Fibroblast of peridontal ligament (primary cell): ENCODE measurements around the gene BBOX1.
"Not testable (repeated sequence)": the region's sequence is repeated elsewhere in the genome, so short reads cannot be mapped to it uniquely, and the experiment has no call there.

Experiments
- DNase-seq: peaks from one replicate; pipeline ENCODE4 v3.0.0-alpha.2; 2010; ENCODE audit errors: extremely low read depth

BBOX1 gene

GRCh38 chr11:27124514-27125264 lies 84.1 kb downstream of the BBOX1 start:
- peak; percentile 67 for DNase-seq

- no peak for DNase-seq
Measured at GRCh38 chr11:27129686-27130085, 89.1 kb downstream of the BBOX1 start.

GRCh38 chr11:27130806-27131205 lies 90.2 kb downstream of the BBOX1 start:
- no peak for DNase-seq

- not testable (repeated sequence) for DNase-seq
Measured at GRCh38 chr11:27135924-27136329, 95.3 kb downstream of the BBOX1 start.

DNA sequence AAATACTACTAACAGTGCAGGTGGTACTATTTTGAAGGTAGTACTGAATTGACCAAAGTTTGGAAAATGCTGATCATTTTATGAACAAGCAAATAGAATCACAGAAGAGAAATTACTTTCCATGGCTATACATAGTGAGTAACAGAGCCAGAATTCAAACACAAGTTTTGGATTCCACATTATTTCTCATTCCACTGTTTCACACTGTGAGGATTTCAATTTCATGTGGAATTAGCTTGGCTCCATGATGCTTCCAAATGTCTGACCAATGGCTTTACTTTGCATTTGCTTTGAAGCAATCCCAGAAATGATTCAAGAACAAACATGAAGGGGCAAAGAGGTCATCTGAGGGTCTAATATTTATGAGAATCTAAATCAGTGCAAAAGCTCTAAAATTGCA lies 98.1 kb downstream of the BBOX1 start:
- no peak for DNase-seq

DNA sequence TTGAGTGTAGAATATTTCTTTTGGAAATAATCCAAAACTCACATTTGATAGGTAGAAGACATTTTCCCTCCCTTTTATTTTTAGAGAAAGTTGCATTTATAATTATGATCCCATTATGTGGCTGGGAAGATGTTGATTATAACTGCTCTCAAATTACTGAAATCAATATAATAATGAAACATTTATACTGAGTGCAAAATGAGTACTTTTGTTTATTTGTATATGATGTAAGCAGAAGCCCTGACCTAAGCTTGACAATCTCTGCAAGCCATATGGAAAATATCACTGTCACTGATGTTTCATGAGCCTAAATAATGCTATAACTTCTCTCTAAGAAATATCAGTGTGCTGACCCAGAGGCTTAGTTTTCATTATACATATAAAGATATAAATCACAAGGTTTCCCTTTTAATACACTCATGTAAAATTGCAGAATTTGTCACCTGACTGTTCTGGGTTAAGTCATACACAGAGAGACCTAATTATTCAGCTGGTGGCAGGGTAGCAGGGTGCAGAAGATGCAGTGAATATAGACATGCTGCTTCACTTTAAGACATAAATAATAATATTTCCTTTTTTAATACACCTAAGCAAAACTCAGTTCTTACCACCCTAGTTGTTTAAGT lies 99.2 kb downstream of the BBOX1 start:
- peak; percentile 27 for DNase-seq

GRCh38 chr11:27141576-27141975 lies 101.0 kb downstream of the BBOX1 start:
- DNase-seq: no peak

DNA sequence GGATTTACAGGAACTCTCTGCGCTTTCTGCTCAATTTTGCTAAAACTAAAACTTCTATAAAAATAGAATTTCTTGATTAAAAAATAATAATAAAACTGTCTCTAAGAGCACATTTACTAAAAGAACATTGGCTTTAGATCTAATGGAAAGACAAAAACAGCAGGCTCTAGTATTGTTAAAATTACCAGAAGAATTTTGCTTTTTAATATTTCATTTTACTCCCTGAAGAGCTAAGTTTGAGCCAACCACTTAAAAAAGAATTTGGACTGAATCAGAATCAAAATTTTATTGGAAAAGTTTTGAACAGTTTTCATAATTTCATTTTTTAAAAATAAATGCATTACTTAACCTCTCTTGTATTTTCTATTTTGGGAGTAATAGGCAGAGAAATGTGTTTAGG lies 107.3 kb downstream of the BBOX1 start:
- no peak for DNase-seq

DNA sequence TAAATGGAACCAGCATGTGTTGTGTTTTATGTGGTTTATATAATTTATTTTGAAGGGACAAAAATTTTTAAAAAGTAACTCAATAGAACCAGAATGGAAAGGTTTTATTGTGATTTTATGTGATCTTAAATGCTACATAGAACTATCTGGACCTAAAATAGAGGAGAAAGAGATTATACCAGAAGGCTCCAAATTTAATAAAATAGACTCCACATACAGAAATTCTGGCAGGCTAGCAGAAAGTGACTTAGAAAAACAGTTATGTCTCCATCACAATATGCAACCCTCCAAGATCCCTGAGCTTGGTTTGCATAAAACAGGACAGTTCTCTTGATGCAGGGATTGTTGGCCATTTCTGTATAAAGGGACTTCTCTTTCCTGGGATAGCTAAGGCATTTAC lies 107.9 kb downstream of the BBOX1 start:
- no peak for DNase-seq

DNA sequence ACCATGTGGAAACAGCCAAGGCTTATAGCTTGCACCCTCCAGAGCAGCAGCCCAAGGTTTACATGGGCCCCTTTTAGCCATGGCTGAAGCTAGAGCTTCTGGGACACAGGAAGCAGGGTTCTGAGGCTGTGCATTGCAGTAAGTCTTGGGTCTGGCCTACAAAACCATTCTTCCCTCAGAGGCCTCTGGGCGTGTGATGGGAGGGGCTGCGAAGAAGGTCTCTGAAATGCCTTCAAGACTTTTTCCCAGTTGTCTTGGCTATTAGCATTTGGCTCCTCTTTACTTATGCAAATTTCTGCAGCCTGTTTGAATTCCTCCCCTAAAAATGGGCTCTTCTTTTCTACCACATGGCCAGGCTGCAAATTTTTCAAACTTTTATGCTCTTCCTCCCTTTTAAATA lies 109.5 kb downstream of the BBOX1 start:
- DNase-seq: no peak

- DNase-seq: no peak
Measured at GRCh38 chr11:27153136-27153535, 112.5 kb downstream of the BBOX1 start.

DNA sequence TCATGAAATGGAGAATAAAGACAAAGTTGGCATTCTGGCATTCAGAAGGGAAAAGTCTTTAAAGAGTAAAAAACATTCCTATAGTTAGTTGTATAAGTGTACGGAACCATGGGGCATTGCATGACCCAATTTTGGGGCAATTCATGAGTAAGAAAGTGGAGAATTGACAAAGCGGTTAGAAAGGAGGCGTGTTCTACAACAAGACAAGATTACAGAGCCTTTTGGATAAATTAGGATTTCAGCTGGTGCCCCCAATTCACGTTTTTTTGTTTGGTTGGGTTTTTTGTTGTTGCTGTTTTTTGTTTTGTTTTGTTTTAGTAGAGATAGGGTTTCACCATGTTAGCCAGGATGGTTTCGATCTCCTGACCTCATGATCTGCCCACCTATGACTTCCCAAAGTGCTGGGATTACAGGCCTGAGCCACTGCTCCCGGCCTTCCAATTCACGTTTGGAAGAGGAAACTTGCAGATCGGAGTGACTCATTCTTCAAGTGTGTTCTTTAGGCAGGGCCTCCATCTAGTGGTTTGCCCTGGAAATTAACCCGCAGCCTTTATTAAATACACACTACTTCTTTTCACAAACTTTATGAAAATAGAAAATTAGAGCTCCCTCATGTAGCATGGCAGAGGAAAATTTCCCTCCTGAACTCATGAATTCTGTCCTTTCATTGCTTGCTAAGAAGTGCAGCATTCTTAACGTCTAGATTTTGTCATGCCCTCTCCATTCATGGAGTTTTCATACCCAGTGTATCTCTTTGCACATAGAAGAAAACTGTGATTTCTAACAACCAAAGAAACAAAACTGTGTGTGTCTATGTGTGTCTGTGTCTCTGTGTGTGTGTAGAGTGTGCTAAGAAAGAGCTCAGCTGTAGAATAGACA lies 118.1 kb downstream of the BBOX1 start:
- DNase-seq: peak; percentile 90

DNA sequence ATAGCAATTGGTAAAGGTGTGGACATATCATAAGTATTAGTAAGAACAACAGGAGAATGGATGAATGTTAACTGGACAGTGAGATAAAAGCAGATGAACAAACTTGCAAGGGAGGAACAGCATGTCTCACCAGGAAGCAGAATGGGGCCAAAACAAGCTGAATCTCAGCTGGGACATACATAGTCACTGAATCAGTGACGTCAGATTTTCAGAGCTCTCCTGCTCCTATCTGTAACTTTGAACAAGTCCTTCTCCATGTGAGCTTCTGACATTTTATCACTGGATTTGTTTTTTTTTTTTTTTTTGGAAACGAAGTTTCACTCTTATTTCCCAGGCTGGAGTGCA lies 118.7 kb downstream of the BBOX1 start:
- DNase-seq: no peak

GRCh38 chr11:27161071-27161470 lies 120.5 kb downstream of the BBOX1 start:
- DNase-seq: peak; percentile 46

- no peak for DNase-seq
Measured at GRCh38 chr11:27162237-27162636, 121.6 kb downstream of the BBOX1 start.

GRCh38 chr11:27166130-27166529 lies 125.5 kb downstream of the BBOX1 start:
- no peak for DNase-seq

- DNase-seq: no peak
Measured at GRCh38 chr11:27171376-27171958, 130.9 kb downstream of the BBOX1 start.

GRCh38 chr11:27173545-27173944 lies 132.9 kb downstream of the BBOX1 start:
- DNase-seq: no peak

- DNase-seq: no peak
Measured at GRCh38 chr11:27174021-27174420, 133.4 kb downstream of the BBOX1 start.

DNA sequence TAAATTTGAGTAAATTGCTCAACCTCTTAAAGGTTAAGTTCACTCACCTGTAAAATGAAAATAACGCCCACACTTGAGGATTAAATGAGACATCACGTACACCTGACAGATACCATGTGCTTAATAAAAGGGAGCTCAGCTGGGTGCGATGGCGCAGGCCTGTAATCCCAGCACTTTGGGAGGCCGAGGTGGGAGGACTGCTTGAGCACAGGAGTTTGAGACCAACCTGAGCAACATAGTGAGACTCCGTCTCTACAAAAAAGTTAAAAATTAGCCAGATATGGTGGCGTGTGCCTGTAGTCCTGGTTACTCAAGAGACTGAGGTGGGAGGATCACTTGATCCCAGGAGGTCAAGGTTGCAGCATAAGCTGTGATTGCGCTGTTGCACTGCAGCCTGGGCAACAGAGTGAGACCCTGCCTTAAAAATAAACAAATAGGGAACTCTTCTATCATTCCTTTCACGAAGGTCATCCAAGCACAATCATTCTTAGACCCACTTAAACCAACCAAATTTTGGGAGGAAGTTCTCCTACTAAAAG lies 134.1 kb downstream of the BBOX1 start:
- DNase-seq: no peak

GRCh38 chr11:27175562-27175961 lies 134.9 kb downstream of the BBOX1 start:
- DNase-seq: not testable (repeated sequence)
